DOHH2 (cell line): ENCODE data around the gene PRAC1.

Experiments
- H3F3A ChIP-seq: fragments of 200-600 bp; sonication (generic), shearing (Covaris generic); 2 replicates; pipeline ENCODE4 v1.6.0; 2016; ENCODE audit warnings: antibody characterized with exemption, mild to moderate bottlenecking; ENCODE audit not compliant: control insufficient read depth, insufficient read depth
- H3K27ac ChIP-seq: fragments of 200-600 bp; sonication (generic); 2 replicates; pipeline ENCODE4 v1.5.1; 2014; ENCODE audit warnings: low read depth, mild to moderate bottlenecking, low read length, moderate library complexity
- H3K27me3 ChIP-seq: fragments of 200-600 bp; sonication (generic); 2 replicates; pipeline ENCODE4 v1.6.1; 2014; ENCODE audit warnings: mild to moderate bottlenecking, low read length, mixed read lengths; ENCODE audit not compliant: control insufficient read depth
- H3K36me3 ChIP-seq: fragments of 200-600 bp; sonication (generic); 2 replicates; pipeline ENCODE4 v1.6.1; 2014; ENCODE audit warnings: mild to moderate bottlenecking, low read length, moderate library complexity, mixed read lengths; ENCODE audit not compliant: control insufficient read depth
- H3K4me1 ChIP-seq: fragments of 200-600 bp; sonication (generic); 2 replicates; pipeline ENCODE4 v1.6.1; 2014; ENCODE audit warnings: mild to moderate bottlenecking, low read length, mixed read lengths; ENCODE audit not compliant: control insufficient read depth
- H3K4me2 ChIP-seq: fragments of 200-600 bp; sonication (generic); 2 replicates; pipeline ENCODE4 v1.6.0; 2014; ENCODE audit warnings: mild to moderate bottlenecking, low read length, moderate library complexity
- H3K4me3 ChIP-seq: fragments of 200-600 bp; sonication (generic); 2 replicates; pipeline ENCODE4 v1.5.1; 2014; ENCODE audit warnings: mild to moderate bottlenecking, low read length, mixed read lengths
- H3K79me2 ChIP-seq: fragments of 200-600 bp; sonication (generic); 2 replicates; pipeline ENCODE4 v1.6.1; 2014; ENCODE audit warnings: mild to moderate bottlenecking, low read length, mixed read lengths; ENCODE audit not compliant: control insufficient read depth
- H3K9me2 ChIP-seq: fragments of 200-600 bp; sonication (generic); replicated peaks from 2 replicates; pipeline ENCODE4 v1.6.1; 2014; ENCODE audit warnings: mild to moderate bottlenecking, low read length, mixed read lengths; ENCODE audit not compliant: control insufficient read depth
- H3K9me3 ChIP-seq: fragments of 200-600 bp; sonication (generic); 2 replicates; pipeline ENCODE4 v1.6.1; 2014; ENCODE audit warnings: antibody characterized with exemption, low read length, mixed read lengths; ENCODE audit not compliant: control insufficient read depth, insufficient read depth
- H4K20me1 ChIP-seq: fragments of 200-600 bp; sonication (generic); 2 replicates; pipeline ENCODE4 v1.6.0; 2014; ENCODE audit warnings: low read depth, mild to moderate bottlenecking, antibody characterized with exemption, low read length, moderate library complexity; ENCODE audit not compliant: control insufficient read depth, insufficient read depth
- EZH2phosphoT487 ChIP-seq: fragments of 200-600 bp; sonication (generic); IDR thresholded peaks from 2 replicates; pipeline ENCODE4 v1.6.1; 2017; ENCODE audit warnings: borderline replicate concordance, mild to moderate bottlenecking, antibody characterized with exemption, low read length, moderate library complexity, mixed read lengths
- TF ChIP-seq, protein P1 (sequence below): fragments of 200-600 bp; sonication (generic); IDR thresholded peaks from one replicate; pipeline ENCODE4 v1.5.1; 2014; ENCODE audit warnings: antibody characterized with exemption, mild to moderate bottlenecking, low read depth, low read length; ENCODE audit not compliant: poor library complexity, severe bottlenecking

Gene PRAC1

DNA sequence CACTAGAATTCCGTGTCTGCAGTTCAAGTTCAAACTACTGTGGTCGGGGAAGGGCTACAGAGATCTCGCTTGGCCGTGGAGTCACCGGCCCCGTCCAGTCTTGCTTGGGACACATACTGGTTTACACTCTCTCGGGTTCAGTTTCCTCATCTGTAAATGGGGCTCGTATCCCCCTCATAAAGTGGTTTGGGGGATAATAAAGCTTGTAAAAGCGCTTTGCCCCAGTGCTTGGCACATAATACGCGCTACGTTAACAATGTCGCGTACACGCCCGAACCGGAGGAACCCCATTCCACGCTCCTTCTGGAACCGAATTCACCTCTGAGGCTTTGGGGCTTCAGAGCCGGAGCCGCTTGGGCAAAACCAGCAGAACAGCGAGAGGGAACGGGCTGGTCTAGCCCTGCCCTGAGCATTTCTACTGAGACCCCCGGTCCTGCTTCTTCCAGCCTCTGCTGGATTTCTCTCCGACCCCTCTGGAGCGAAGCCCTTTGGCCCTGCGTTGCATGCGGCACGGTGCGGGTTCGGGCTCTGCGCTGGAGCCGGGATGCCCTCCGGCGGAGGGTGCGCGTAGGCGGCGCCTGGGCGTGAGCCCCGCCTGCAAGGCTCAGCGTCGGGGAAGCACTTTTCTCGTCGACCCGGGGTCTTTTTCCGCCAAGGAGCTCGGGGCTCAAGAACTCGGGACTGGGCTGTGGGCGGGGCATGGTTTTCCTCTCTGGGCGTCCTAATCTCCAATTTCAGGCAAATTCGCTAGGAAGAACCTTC lies 32.4 kb upstream of the PRAC1 start:
- Histone ChIP-seq H3F3A (no peaks in the 10 kb centered on the region), H3K27me3 (peaks cover 57% of the 10 kb centered on the region), H4K20me1 (no peaks in the 10 kb centered on the region), H3K4me2 (no peak overlapping the region), H3K4me1 (no peaks in the 10 kb centered on the region), H3K27ac (no peak overlapping the region), H3K79me2 (no peaks in the 10 kb centered on the region), H3K36me3 (no peaks in the 10 kb centered on the region), H3K4me3 (no peak overlapping the region), H3K9me2 (no peaks in the 10 kb centered on the region), H3K9me3 (no peaks in the 10 kb centered on the region)
- TF ChIP-seq, protein P1, sequence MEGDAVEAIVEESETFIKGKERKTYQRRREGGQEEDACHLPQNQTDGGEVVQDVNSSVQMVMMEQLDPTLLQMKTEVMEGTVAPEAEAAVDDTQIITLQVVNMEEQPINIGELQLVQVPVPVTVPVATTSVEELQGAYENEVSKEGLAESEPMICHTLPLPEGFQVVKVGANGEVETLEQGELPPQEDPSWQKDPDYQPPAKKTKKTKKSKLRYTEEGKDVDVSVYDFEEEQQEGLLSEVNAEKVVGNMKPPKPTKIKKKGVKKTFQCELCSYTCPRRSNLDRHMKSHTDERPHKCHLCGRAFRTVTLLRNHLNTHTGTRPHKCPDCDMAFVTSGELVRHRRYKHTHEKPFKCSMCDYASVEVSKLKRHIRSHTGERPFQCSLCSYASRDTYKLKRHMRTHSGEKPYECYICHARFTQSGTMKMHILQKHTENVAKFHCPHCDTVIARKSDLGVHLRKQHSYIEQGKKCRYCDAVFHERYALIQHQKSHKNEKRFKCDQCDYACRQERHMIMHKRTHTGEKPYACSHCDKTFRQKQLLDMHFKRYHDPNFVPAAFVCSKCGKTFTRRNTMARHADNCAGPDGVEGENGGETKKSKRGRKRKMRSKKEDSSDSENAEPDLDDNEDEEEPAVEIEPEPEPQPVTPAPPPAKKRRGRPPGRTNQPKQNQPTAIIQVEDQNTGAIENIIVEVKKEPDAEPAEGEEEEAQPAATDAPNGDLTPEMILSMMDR, result no peak
- TF ChIP-seq EZH2phosphoT487, result no peak

DNA sequence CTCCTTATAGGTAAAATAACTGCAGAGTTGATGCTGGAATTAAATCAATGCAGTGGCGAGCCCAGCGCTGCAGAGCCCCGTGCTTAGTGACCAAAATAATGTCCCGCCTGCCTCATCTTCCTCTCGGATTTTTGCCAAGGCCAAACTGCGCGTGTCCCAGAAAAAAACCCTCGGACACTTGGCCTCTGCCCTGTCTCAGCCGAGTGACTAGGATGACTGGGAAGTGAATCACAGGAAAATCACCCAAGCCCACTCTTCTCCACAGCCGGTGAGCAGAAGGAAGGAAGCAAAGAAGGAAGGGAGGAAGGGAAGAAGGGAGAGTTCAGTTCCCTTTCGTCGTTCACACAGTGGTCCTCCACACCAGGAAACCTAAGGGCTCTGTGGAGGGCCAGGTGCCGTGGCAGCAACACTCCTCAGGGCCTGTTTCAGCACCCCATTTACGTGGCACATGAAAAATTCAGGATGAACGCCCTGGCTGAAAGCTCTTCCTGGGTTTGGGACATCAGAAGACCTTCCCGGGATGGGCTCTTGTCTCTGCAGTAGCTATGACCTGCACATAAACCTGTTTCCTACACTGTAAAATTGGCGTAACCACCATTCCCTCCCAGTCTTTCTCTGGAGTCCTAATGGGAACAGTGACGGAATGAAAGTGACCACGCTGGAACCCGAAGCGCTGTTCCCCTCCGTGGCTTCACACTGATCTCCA lies 31.6 kb upstream of the PRAC1 start:
- H4K20me1 ChIP-seq, result no peaks in the 10 kb centered on the region
- H3K27me3 ChIP-seq, result peaks cover 64% of the 10 kb centered on the region
- H3K9me2 ChIP-seq, result no peaks in the 10 kb centered on the region

DNA sequence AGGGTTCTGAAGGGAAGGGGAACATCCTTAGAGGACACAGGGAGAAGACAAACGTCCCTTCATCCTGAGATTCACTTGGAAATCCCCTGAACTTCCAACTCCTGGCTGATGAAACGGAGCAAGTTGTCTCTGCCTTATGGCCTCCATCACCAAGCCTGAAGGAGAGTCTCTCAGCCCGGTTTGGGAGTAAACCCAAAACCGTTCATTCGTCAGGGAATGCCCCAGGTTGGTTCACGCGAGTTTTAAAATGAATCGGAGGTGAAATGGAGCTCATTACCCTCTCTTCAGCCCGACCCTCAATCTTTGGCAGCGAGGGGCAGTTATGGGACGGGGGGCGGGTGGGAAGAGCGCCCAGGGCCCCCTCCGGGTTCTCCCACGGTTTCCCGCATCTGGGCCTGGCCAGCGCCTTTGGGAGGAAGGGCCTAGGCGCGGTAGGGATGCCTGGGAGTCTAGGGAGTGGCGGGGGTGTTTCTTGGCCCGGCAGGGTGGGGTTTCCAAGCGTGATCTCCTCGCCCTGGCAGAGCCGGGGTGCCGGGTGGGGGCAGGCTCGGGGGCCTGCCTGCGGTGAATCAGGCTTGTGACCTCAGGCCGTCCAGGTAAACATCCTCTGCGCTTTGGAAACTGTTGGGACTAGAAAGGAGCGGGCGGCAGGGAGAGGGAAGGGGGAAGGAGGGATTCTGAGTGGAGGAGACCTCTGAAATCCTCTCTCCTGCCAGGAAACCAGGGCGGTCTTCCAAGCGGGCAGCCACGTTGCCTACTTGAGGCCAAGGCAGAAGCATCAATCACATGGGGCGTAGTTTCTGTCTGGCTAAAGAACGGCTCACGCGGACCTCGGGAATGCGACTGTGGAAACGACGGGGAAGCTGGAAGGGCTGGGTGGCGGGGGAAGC lies 30.3 kb upstream of the PRAC1 start:
- Histone ChIP-seq H3F3A (no peaks in the 10 kb centered on the region), H3K27ac (no peak overlapping the region), H3K9me2 (no peaks in the 10 kb centered on the region), H3K36me3 (no peaks in the 10 kb centered on the region), H3K79me2 (no peaks in the 10 kb centered on the region), H3K27me3 (peaks cover 68% of the 10 kb centered on the region), H4K20me1 (no peaks in the 10 kb centered on the region), H3K4me3 (no peak overlapping the region), H3K9me3 (no peaks in the 10 kb centered on the region), H3K4me1 (no peaks in the 10 kb centered on the region), H3K4me2 (no peak overlapping the region)
- TF ChIP-seq, protein P1, result no peak
- no peak for TF ChIP-seq EZH2phosphoT487

More for the DNA sequence above, 31.6 kb upstream of the PRAC1 start:
- H3K79me2 ChIP-seq, result no peaks in the 10 kb centered on the region
- no peak overlapping the region for H3K4me2 ChIP-seq
- no peaks in the 10 kb centered on the region for H3K4me1 ChIP-seq
- H3K36me3 ChIP-seq, result no peaks in the 10 kb centered on the region
- no peaks in the 10 kb centered on the region for H3F3A ChIP-seq
- H3K27ac ChIP-seq, result no peak overlapping the region
- no peak for TF ChIP-seq EZH2phosphoT487
- H3K4me3 ChIP-seq, result no peak overlapping the region
- no peaks in the 10 kb centered on the region for H3K9me3 ChIP-seq
